Hematopoietic multipotent progenitor cell treated with erythropoietin and hydrocortisone succinate and interleukin-3 and kit ligand, for 15 days (in vitro differentiated cells): ENCODE data around the gene CFAP100.

Experiments
- DNase-seq: peaks from one replicate; pipeline ENCODE4 v3.0.0-alpha.2; 2015; ENCODE audit warnings: low spot score

CFAP100 gene

GRCh38 chr3:126402178-126402577, 7.5 kb downstream of the CFAP100 start:
- DNase-seq, result no peak

GRCh38 chr3:126402666-126403302, 8.1 kb downstream of the CFAP100 start:
- no peak for DNase-seq

- DNase-seq, result no peak
Measured at GRCh38 chr3:126406389-126407296, 11.9 kb downstream of the CFAP100 start.

GRCh38 chr3:126407412-126408044, 12.8 kb downstream of the CFAP100 start:
- no peak for DNase-seq

GRCh38 chr3:126408099-126408498, 13.4 kb downstream of the CFAP100 start:
- no peak for DNase-seq

GRCh38 chr3:126412841-126413692, 18.4 kb downstream of the CFAP100 start:
- DNase-seq, result no peak

GRCh38 chr3:126413693-126414080, 19.0 kb downstream of the CFAP100 start:
- no peak for DNase-seq

- DNase-seq, result no peak
Measured at GRCh38 chr3:126414406-126414805, 19.7 kb downstream of the CFAP100 start.

GRCh38 chr3:126414961-126415660, 20.4 kb downstream of the CFAP100 start:
- no peak for DNase-seq

GRCh38 chr3:126415661-126416591, 21.2 kb downstream of the CFAP100 start:
- DNase-seq, result no peak

GRCh38 chr3:126416943-126417342, 22.2 kb downstream of the CFAP100 start:
- no peak for DNase-seq

- no peak for DNase-seq
Measured at GRCh38 chr3:126417515-126417914, 22.8 kb downstream of the CFAP100 start.

GRCh38 chr3:126417981-126418530, 23.3 kb downstream of the CFAP100 start:
- DNase-seq, result no peak

GRCh38 chr3:126418661-126419131, 24.0 kb downstream of the CFAP100 start:
- DNase-seq, result no peak

- no peak for DNase-seq
Measured at GRCh38 chr3:126419151-126419703, 24.5 kb downstream of the CFAP100 start.

GRCh38 chr3:126419886-126420786, 25.4 kb downstream of the CFAP100 start:
- DNase-seq, result no peak

- no peak for DNase-seq
Measured at GRCh38 chr3:126421573-126422119, 26.9 kb downstream of the CFAP100 start.

- no peak for DNase-seq
Measured at GRCh38 chr3:126422121-126422520, 27.4 kb downstream of the CFAP100 start.
